Stromal cell of bone marrow (primary cell): ENCODE results near the gene RAB26.
"Not testable (repeated sequence)": the region's sequence is repeated elsewhere in the genome, so short reads cannot be mapped to it uniquely, and the experiment has no call there.

Source experiments
- DNase-seq: peaks from one replicate; pipeline ENCODE4 v3.0.0-alpha.2; 2012; ENCODE audit warnings: low read depth

RAB26 gene

DNA sequence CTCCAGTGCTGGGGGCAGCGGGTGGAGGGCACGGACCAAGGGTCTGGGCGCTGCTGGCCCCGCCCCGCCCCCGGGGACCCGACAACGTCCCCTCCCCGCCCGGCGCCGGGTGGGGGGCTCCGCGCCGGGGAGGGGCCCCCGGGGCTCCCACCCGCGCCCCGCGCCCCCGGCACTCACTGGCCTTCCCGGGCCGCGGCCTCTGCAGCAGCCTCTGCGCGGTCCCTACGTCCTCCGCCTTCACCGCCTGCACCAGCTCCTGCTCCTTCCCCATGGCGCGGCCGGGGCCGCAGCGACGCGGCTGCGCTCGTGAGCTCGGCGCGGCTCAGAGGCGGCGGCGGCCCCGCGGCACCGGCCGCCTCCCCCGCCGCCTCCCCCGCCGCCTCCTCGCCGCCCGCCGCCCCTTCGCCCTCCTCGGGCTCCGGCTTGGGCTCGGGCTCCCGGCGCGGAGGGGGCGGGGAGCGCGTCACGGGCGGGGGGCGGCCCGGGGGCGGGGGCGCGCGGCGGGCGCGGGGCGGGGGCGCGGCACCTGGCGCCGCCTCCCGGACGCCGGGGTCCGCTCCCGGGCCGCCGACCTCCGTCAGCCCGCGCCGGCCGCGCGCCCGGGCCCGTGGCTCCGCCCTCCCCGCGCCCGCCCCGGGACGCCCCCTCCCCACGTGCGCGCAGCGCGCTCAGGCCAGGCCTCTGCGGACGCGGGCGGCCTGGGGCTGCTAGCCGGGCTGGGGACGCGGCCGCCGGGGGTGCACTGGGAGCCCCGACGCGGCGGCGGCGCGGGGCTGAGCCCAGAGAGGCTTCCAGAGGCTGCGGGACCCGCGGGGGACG, 47.9 kb downstream of the RAB26 start, which contains the start of gene CASKIN1:
Gene CASKIN1 (minus strand): TSS at position 444 of the 819 bp plus-strand sequence. CDS start 173 bp downstream, at position 271.
- no peak for DNase-seq

DNA sequence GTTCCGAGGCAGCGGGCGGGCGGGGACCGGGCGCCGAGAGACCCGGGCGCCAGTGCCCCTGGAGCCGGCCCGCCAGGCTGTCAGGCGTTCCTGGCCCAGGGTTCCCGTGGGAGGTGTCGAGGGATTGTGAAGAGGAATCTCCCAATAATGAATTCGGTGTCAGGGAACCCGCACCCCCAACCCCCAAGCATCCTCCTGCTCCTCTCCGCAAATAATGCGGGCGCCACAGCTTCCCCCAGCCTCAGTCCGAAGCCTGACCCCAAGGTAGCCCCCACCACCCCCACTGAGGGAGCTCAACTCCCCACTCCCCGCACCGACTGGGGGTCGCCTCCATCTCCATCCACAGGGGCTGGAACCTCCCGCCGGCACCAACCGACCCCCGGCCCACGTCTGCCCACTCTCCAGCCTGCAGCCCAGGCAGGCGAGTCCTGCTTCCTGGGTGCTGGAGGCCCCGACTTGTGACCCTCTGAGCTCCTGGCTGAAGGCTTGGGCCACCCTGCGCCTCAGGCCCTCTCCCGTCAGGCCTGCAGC, 48.6 kb downstream of the RAB26 start:
- no peak for DNase-seq

DNA sequence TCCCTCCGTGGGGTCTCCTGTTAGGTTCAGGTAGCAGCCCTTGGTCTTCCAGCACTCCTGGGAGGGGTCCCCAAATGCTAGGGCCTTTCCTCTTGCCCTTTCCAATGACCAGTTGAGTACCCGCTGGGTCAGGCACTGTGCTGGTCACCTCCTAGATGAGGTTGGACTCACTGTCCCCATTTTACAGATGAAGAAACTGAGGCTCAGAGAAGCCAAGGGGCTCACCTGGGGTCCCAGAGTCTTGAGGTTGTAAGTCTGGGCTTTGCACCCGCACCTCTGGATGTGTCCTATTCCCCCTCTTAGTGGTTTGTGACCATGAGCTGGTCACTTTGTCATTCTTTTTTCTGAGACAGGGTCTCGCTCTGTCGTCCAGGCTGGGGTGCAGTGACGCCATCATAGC, 49.3 kb downstream of the RAB26 start:
- no peak for DNase-seq

DNA sequence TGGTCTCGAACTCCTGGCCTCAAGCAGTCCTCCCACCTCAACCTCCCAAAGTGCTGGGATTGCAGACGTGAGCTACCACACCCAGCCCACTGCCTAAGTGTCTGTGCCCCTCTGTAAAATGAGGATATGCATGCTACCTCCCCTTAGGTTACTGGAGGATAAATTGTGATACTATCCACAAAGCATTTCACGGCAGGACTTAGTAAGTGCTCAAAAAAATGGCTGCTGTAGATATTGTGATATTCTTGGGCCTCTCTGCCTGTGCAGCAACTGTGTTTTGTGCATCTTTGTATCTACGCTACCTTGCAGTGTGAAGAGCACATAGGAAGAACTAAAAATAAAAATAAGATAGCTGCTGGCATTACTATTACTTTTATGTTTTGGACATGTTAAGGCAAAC, 49.9 kb downstream of the RAB26 start:
- no peak for DNase-seq

DNA sequence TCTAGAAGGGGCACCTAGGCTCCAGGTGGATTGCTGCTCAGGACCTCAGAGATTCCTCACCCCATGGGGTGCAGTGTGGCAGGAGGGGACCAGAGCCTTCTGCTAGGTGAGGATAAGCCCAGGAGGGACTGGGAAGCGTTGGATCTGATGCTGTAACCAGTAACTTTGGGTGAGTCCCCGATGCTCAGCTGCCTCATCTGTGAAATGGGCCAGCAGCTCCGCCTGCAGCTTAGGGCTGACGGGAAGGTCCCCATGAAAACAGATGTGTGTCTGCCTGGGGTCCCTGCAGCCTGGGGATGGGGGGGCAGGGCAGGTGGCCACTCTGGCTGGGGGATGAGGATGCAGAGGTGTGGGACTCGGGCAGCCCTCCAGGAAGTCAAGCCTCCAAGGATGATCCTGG, 50.7 kb downstream of the RAB26 start:
- no peak for DNase-seq

DNA sequence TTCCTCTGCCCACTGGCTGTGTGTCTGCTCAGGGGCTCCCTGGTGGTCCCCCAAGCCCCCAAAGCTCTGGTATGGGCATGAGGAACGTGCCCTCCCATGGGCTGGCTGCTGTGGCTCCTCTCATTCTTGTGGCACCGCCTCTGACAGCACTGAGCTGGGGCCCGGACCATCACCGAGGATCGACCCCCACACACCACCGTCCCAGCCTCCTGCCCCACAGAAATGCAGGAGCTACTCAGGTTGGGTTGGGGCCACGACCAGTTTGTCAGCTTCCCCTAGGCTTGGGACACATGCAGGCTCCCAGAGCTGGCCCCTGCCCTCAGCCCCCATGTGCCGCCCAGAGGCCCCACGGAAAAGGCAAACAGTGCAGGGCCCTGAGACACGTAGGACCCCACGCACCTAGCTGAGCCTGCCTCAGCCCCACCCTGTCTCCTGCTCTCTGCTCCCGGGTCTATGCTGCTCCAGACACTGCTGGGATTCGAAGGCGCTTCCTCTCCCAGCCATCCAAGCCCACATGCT, 51.3 kb downstream of the RAB26 start:
- no peak for DNase-seq

DNA sequence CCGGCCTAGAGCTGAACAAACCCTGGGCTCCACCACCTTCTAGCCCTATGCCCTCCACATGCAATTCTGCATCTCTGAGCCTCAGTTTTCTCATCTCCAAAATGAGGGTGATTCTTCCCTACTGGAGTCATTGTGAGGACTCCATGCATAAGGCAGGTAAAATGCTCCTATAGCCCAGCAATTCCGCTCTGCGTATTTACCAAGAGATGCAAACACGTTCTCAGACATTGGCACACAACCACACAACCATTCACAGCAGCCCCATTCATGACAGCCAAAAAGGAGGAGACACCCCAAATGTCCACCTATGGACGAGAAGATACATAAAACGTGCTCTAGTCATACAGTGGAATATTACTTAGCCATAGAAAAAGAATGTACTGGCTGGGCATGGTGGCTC, 51.9 kb downstream of the RAB26 start:
- no peak for DNase-seq

DNA sequence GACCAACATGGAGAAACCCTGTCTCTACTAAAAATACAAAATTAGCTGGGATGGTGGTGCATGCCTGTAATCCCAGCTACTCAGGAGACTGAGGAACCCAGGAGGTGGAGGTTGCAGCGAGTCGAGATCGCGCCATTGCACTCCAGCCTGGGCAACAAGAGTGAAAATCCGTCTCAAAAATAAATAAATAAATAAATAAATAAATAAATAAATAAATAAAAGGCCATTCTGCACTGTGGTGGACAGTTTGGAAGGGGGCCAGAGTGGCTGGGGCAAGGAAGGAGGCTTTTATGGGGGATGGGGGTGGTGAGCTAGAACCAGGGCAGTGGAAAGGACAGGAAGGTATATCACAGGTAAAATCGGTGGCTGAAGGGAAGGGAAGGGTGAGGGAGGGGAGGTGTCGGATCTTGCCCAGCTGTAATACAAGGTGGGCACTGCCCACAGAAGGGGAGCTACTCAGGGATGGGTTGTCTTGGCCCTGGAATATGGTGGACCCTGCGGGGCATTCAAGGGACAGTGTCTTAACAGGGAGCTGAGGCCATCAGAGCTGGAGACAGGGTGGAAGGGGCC, 54.8 kb downstream of the RAB26 start:
- not testable (repeated sequence) for DNase-seq
